Heart left ventricle (tissue), 16 donors: Measurements from ENCODE around the gene ADRB1. TPM values are rescaled to one million over a fixed set of nuclear protein-coding genes. Genes with fewer than 3 reads are reported as not detected.

Experiments used
- ATAC-seq, 4 donors: fragments of 200-7000 bp; cut with Tn5 transposase; one replicate each; pipeline ENCODE4 v1.9.1; 2020 to 2022; ENCODE audit warnings: moderate library complexity in 4 of 4, mild to moderate bottlenecking in 3 of 4, moderate number of reproducible peaks in 1 of 4
- DNase-seq, 5 donors: peaks; one replicate each; pipeline ENCODE4 v3.0.0-alpha.2; 2020
- H3K27ac ChIP-seq, 12 donors: fragments of 200-600 bp; sonication (generic) in 4 of 12; one replicate each; pipeline versions ENCODE4 v1.5.0 to v1.8.0; 2016 to 2022; ENCODE audit warnings: mild to moderate bottlenecking in 2 of 12
- H3K27me3 ChIP-seq, 9 donors: fragments of 200-600 bp; sonication (generic) in 2 of 9; one replicate each; pipeline versions ENCODE4 v1.5.1 to v1.8.0; 2016 to 2022; ENCODE audit warnings: mild to moderate bottlenecking in 3 of 9
- H3K36me3 ChIP-seq, 9 donors: fragments of 200-600 bp; sonication (generic) in 2 of 9; one replicate each; pipeline versions ENCODE4 v1.5.0 to v1.8.0; 2018 to 2022; ENCODE audit warnings: mild to moderate bottlenecking in 2 of 9
- H3K4me1 ChIP-seq, 12 donors: fragments of 200-600 bp; sonication (generic) in 4 of 12; one replicate each; pipeline versions ENCODE4 v1.5.0 to v1.8.0; 2016 to 2022; ENCODE audit warnings: mild to moderate bottlenecking in 3 of 12
- H3K4me3 ChIP-seq, 12 donors: fragments of 200-600 bp; sonication (generic) in 4 of 12; one replicate each; pipeline versions ENCODE4 v1.5.0 to v1.8.0; 2017 to 2022; ENCODE audit warnings: mild to moderate bottlenecking in 9 of 12, moderate library complexity in 4 of 12
- H3K9me3 ChIP-seq, 12 donors: fragments of 200-600 bp; sonication (generic) in 4 of 12; one replicate each; pipeline versions ENCODE4 v1.5.0 to v1.8.0; 2016 to 2022; ENCODE audit warnings: mild to moderate bottlenecking in 1 of 12
- POLR2A ChIP-seq, 2 donors: fragments of 450-650 bp; IDR thresholded peaks; one replicate each; pipeline ENCODE4 v1.6.1; 2017; ENCODE audit warnings: antibody characterized with exemption in 2 of 2, mild to moderate bottlenecking in 2 of 2, moderate library complexity in 2 of 2
- whole genome bisulfite sequencing, 4 donors: extraction: QIAGEN DNeasy Blood & Tissue Kit in 2 of 4; methylation state at CpG; one replicate each; pipeline versions ENCODE4 v1.1.5 to v1.1.7; 2013 to 2018; 5-methylcytosine and 5-hydroxymethylcytosine counted together
- intact Hi-C, 10 donors: fragments of 100-400 bp; cut with DNase I; formaldehyde crosslinking; loops; one replicate each; pipeline versions ENCODE4 v1.11.1 to v1.14.2; 2022
- polyA plus RNA-seq, 2 donors: library from polyadenylated mRNA; stranded (reverse); fragments of 200-250 nt; gene quantifications; one replicate each; pipeline ENCODE4 v1.2.3, GENCODE V29; 2013
- total RNA-seq, 9 donors: library from RNA; depleted of rRNA in 2 of 9; stranded (reverse); fragments of >200 nt in 2 of 9; fragmentation: NEBNext Ultra II Directional in 3 of 9; extraction: Animal tissue kit (Norgen Biotek cat#: 25700) in 3 of 9; gene quantifications; one replicate each; pipeline versions ENCODE4 v1.1.0 to v1.2.4, GENCODE V29; 2016 to 2023
- TF ChIP-seq, protein P1 (sequence below), 12 donors: fragments of 200-600 bp; sonication (generic) in 4 of 12; IDR thresholded peaks; one replicate each; pipeline versions ENCODE4 v1.5.0 to v1.8.0; 2018 to 2022; ENCODE audit warnings: antibody characterized with exemption in 12 of 12, mild to moderate bottlenecking in 5 of 12
- donor health status: ischemic (EF 13 %, LVEDD 7.1; RV severe dilation, severe dysfunction).
- donor health status: healthy with polysubstance abuse.
- donor health status: DM: no; HTN: yes; CAD: no.
- donor health status: DM: no; HTN: no; CAD: no.
- donor health status: ischemic (EF 25% LVEDD 6.9; RV normal size, moderate dysfunction).
- donor health status: ischemic (EF 25% LVEDD 5.7; RV mildly dilated, moderate dysfunction).
- donor health status: healthy.
- donor health status: DM: yes; HTN: yes; CAD: no.
- donor health status: ischemic (EF 35%, LVEDD 5.7; RV mildly dilated, moderate dysfunction).
- donor health status: nonischemic (EF 11% LVEDD 7.7; RV severe dilation, severe dysfunction).
- donor health status: DM: yes; HTN: yes; CAD: no.
- donor health status: PGD.
- donor health status: ischemic (EF 29% LVEDD 5.4; RV normal size, mild dysfunction).
- donor health status: nonischemic (EF 23%, LVEDD 6.1; RV moderate dilation, normal function).

ADRB1 gene
- total and polyA plus RNA-seq, 11 donors, result 7.3 to 115 (median 59.4) TPM

DNA sequence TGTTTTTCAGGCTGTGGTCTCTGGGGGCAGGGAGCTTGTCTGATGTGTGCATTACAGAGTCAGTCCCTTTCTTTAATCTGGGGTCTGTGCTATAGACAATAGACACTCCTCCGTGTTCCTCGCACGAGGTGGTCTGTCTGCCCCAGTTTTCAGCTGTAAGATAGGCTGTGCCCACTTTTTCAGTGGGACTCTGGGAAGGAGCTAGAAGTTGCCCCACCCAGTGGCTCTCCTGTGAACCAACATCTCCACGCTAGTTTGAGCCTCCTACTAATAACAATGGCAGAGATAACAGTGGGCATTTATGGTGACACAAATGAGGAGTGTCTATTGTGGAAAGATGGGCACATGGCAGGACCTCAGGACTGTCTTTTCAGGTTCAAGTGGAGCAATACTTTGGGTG, 44.0 kb downstream of the ADRB1 start:
- H3K9me3 ChIP-seq, result no peaks in the 10 kb centered on the region
- no peaks in the 10 kb centered on the region for H3K4me1 ChIP-seq
- no peaks in the 10 kb centered on the region for H3K36me3 ChIP-seq
- WGBS, 4 donors, result 65 to 73% (median 72%) methylated on average over 4 of the region's 4 CpGs
- no peak overlapping the region for H3K27ac ChIP-seq
- no peak overlapping the region for H3K4me3 ChIP-seq
- no peaks in the 10 kb centered on the region for H3K27me3 ChIP-seq
- intact Hi-C loops, result loop anchor here in 1 of 10 donors (10.0 kb wide), 1 partner anchor 163 kb away; no protein-coding TSS in a partner anchor
- DNase-seq (no peak), ATAC-seq (peak in 3 of 4 donors; percentile 36 to 41 (median 41))
- no peak for TF ChIP-seq POLR2A (IDR thresholded peaks at IDR 0.05)
- TF ChIP-seq, protein P1, sequence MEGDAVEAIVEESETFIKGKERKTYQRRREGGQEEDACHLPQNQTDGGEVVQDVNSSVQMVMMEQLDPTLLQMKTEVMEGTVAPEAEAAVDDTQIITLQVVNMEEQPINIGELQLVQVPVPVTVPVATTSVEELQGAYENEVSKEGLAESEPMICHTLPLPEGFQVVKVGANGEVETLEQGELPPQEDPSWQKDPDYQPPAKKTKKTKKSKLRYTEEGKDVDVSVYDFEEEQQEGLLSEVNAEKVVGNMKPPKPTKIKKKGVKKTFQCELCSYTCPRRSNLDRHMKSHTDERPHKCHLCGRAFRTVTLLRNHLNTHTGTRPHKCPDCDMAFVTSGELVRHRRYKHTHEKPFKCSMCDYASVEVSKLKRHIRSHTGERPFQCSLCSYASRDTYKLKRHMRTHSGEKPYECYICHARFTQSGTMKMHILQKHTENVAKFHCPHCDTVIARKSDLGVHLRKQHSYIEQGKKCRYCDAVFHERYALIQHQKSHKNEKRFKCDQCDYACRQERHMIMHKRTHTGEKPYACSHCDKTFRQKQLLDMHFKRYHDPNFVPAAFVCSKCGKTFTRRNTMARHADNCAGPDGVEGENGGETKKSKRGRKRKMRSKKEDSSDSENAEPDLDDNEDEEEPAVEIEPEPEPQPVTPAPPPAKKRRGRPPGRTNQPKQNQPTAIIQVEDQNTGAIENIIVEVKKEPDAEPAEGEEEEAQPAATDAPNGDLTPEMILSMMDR (IDR thresholded peaks at IDR 0.05), result peak in 3 of 12 donors; percentile 9 to 21 (median 10)

GRCh38 chr10:114094795-114095194, 51.1 kb downstream of the ADRB1 start:
- Histone ChIP-seq H3K4me3 (no peak overlapping the region), H3K9me3 (no peaks in the 10 kb centered on the region), H3K36me3 (no peaks in the 10 kb centered on the region), H3K27ac (no peak overlapping the region), H3K27me3 (no peaks in the 10 kb centered on the region), H3K4me1 (peaks cover 0 to 25% (median 2%) of the 10 kb centered on the region in 12 donors)
- 86 to 94% (median 90%) methylated on average over 3 of the region's 3 CpGs for WGBS, 4 donors
- no peak for TF ChIP-seq POLR2A (IDR thresholded peaks at IDR 0.05)
- TF ChIP-seq, protein P1 (IDR thresholded peaks at IDR 0.05), result no peak
- DNase-seq (no peak), ATAC-seq (no peak)
- intact Hi-C loops, result loop anchor here in 1 of 10 donors (10.0 kb wide), 1 partner anchor 200 kb away; no protein-coding TSS in a partner anchor

GRCh38 chr10:114095559-114096337, 52.1 kb downstream of the ADRB1 start:
- H3K9me3 ChIP-seq, result no peaks in the 10 kb centered on the region
- H3K36me3 ChIP-seq, result no peaks in the 10 kb centered on the region
- H3K4me3 ChIP-seq, result no peak overlapping the region
- TF ChIP-seq, protein P1 (IDR thresholded peaks at IDR 0.05), result no peak
- TF ChIP-seq POLR2A (IDR thresholded peaks at IDR 0.05), result no peak
- ATAC-seq (no peak), DNase-seq (no peak)
- WGBS, 4 donors, result 77 to 84% (median 81%) methylated on average over 13 of the region's 13 CpGs
- peaks cover 0 to 34% (median 3%) of the 10 kb centered on the region in 12 donors for H3K4me1 ChIP-seq
- H3K27ac ChIP-seq, result no peak overlapping the region
- intact Hi-C loops, result loop anchor here in 1 of 10 donors (10.0 kb wide), 1 partner anchor 201 kb away; no protein-coding TSS in a partner anchor
- H3K27me3 ChIP-seq, result peaks cover 0 to 2% (median 0%) of the 10 kb centered on the region in 9 donors

Other genes starting within 250 kb of the ADRB1 start
- 1 to 10 TPM; 5.1 to 8.5 (median 6.3) TPM for gene DCLRE1A, start 189.8 kb upstream of the ADRB1 start, total RNA-seq
- gene DCLRE1A, start 189.8 kb upstream of the ADRB1 start, polyA plus RNA-seq, result 1 to 10 TPM; 3.5 to 6.1 TPM
- gene NHLRC2, start 189.2 kb upstream of the ADRB1 start, total RNA-seq, result 100 to 1,000 TPM in 1 of 9 donors, 10 to 100 TPM in 8; 50.2 to 105 (median 78.3) TPM
- gene NHLRC2, start 189.2 kb upstream of the ADRB1 start, polyA plus RNA-seq, result 10 to 100 TPM; 13.0 to 16.9 TPM
- 10 to 100 TPM; 11.6 to 26.0 (median 21.6) TPM for gene CCDC186, start 130.3 kb downstream of the ADRB1 start, total RNA-seq
- 1 to 10 TPM; 4.7 to 7.3 TPM for gene CCDC186, start 130.3 kb downstream of the ADRB1 start, polyA plus RNA-seq
- gene TDRD1, start 135.5 kb downstream of the ADRB1 start, total RNA-seq, result 1 to 10 TPM in 8 of 9 donors, under 1 TPM in 1; 0.68 to 3.8 (median 1.9) TPM
- under 1 TPM; 0.08 to 0.27 TPM for gene TDRD1, start 135.5 kb downstream of the ADRB1 start, polyA plus RNA-seq
- under 1 TPM in 1 of 9 donors, not detected in 8; 0.41 TPM for gene VWA2, start 195.4 kb downstream of the ADRB1 start, total RNA-seq
- gene VWA2, start 195.4 kb downstream of the ADRB1 start, polyA plus RNA-seq, result under 1 TPM in 1 of 2 donors, not detected in 1; 0.03 TPM